G401.6 (cell line): ENCODE data around the gene SLC29A3.

ENCODE experiments used
- FAIRE-seq: peaks from 2 replicates; lab custom pipeline; 2012; peaks lifted over from hg19 to GRCh38; lab: Jason Lieb, UNC

The SLC29A3 gene

DNA sequence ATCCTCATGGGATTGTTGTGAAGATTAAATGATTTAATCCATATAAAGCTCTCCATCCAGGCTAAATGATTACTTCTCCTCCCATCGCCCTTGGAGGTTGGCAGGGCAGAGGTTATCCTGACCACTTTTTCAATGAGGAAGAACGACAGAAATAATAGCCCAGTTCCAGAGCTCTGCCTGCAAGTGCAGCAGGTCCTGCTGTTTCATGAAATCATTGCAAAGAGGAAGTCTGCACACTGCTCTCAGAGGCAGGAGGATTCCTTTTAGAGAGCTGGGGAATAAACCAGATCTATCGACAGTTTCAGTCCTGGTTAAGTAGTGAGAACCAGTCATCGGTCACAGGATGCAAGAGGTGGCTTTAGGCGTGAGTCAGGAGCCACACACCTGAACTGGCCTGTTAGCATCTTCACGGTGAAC lies 52.7 kb downstream of the SLC29A3 start:
- FAIRE-seq: no peak

DNA sequence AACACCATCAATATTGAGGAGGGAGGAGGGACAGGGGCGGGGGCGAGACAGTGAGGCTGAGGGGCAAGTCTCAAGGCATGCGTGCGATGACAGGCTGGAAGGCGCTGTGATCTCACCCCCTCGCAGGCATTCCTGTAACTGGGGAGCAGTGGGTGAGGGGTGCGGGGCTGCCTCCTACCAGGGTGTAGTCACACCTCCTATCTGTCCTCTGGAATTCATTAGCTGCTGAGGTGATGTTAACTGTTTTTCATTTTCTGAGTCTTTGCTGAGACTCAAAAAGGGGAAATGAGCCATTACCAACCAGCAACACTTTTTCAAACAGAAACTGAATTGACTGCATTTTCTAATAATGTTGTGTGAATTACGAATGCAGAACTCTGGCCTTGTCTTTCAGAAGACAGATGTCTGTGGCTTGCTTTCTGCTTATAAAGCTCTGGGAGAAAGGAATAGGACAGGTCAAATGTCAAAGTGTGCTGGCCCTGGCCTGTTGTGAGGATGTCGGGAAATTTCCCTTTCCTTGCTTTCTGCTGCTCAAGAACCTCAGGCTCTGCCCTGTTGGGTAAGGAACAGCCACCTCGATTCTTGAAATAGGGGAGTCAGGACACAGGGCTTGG lies 53.9 kb downstream of the SLC29A3 start:
- no peak for FAIRE-seq

DNA sequence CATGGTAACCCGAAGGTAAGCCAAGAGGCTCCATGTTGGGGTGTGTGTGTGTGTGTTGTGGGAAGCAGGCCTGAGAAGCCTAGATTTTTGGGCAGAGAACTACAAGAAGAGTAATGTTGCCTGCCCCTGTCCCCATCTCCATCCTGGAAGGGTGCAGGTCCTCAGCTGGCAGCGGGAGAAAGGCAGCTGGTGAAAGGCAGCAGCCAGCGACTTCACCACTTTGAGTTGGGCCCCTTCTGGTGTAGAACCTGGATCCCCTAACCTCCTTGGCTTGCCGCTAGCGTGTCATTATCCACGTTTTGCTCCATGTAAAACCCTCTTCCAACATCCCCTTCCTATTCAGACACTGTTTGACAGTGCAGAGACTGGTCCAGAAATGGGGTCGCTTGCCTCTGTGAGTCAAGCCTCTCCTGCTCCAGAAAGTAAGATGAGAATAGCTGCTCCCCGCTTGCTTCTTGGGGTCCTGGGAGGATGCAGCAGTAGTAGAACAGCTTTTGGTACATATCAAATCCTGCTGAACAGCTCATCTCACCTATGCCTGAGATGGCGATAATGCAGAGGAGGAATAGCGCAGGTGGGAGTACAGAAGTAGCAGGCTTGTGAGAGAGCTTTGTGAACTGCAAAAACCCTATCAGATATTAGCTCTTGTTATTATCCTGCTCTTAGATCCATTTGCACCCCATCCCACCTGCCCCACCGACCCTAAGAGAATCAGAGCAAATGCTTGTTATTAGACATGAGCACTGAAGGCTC lies 55.6 kb downstream of the SLC29A3 start:
- no peak for FAIRE-seq

DNA sequence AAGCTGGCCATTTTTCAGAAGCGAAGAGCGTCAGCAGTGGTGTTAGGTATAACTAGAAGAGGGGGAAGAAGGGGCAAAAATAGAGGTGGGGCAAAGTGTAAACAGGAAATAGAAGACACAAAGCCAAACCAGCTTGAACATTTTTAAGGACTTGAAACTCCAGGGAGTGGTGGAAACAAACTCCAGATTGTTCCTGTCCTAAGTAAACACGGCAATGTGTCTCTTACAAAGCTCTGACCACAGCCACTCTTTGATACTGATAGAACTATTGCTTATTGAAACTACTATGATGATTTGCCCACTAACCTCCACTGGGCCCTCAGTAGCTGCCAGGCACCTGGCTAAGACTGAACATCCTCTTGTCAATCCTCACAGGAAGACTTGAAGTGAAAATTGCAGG lies 56.9 kb downstream of the SLC29A3 start:
- no peak for FAIRE-seq

DNA sequence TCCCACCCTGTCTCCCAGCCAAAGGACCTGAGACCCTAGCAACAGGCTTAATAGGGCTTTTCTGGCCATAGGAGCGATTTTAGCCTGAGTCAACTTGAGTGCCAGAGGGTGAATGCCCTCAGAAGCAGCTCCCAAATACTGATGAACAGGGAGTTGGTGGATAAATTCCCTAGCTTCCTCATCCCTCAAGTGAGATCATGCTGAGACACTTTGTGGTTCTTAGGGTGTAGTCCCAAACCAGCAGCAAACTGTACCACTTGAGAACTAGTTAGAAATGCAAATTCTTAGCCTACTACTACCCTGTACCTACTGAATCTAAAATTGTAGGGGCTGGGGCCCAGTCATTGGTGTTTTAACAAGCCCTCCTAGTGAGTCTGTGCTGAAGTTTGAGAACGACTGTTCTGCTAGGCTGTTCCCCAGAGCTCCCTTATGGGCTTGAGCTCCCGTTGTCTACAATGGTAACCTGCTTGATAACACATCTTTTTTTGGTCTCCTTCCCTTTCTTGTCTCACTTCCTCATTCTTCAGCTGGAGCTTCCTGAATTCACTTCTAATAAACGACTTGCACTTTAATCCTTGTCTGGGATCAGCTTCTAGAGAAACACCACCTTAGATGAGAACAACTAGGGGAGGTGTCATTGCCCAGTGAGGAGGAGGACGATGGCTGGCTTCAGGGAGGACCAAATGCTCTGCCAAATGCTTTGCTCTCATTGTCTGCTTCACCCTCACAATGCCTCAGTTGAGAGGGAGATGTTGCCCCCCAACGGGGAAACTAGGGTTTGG lies 59.5 kb downstream of the SLC29A3 start:
- no peak for FAIRE-seq

DNA sequence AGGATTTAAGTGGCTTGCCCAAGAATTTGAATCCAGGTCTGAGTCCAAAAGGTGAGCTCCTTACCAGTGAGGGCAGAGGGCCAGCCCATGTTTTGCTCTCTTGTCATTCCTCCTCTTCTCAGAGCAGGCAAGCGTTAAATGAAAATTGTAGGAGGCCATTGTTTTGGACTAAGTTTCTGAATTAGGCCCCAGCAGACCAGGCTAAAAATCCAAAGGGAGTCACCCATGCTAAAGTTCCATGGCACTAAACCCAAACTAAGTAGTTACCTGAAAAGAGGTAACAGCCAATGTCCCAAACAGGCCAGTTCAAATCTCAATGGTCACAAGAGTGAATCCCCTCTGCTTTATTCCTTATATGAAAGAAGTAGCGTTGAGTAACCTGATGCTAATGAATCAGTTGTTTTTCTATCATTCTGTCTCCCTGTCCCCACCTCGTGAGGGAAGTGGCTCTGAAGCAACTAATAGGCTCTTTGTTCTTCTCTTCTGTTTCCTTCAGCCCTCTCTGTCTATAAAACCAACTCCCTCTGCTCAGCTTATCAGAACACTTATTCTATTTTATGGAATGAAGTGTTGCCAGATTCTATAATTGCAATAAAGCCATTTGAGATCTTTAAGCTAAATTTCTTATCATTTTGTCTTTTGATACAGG lies 60.2 kb downstream of the SLC29A3 start:
- FAIRE-seq: no peak

DNA sequence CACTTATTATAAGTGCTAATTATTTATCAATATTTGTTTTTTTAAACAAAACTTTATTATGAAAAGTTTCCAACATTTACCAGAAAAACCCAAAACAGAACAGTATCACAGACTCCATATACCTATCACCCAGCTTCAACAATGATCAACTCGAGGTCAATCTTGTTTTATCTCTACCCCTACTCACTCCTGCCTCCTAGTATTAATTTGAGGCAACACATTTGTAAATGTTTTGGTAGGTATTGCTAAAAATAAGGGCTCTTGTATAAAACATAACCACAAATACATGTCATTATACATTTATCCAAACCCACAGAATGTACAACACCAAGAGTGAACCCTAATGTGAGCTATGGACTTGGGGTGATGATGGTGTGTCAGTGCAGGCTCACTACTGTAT lies 61.8 kb downstream of the SLC29A3 start:
- FAIRE-seq: no peak

DNA sequence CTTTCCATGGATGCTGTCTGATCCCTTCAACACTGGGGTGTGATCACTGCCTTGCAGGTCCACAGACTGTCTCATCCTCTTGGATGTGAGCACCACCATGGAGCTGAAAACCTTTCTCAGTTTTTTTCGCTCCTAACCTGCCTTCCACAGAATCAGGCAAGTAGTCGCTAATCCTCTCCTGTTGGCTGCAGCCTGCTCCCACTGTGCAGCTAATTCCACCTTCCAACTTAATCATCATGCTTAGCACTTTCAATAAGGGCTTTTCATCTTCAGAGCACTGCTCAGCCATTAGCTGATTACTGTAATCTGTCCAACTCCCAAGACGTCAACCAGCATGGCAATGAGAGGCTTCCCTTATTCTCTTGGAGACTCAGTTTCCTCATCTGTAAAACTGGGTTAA lies 62.6 kb downstream of the SLC29A3 start:
- FAIRE-seq: no peak

DNA sequence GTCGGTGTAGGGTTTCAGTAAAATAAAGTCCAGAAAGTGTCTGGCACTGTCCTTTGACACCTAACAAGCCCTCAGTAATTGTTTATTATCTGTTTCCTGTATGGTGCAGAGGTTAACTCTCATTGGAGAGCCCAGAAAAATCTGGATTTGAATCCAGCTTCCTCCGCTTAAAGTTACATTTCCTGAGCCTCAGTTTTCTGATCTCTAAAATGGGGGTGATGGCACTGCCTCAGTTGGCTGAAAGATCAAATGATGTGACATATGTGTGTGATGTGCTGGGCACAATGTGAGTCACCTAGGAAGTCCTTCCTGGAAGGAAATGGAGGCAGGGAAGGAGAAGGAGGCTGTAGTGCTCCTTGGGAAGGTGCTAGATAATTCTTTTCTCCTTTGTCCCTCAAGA lies 63.0 kb downstream of the SLC29A3 start:
- no peak for FAIRE-seq

DNA sequence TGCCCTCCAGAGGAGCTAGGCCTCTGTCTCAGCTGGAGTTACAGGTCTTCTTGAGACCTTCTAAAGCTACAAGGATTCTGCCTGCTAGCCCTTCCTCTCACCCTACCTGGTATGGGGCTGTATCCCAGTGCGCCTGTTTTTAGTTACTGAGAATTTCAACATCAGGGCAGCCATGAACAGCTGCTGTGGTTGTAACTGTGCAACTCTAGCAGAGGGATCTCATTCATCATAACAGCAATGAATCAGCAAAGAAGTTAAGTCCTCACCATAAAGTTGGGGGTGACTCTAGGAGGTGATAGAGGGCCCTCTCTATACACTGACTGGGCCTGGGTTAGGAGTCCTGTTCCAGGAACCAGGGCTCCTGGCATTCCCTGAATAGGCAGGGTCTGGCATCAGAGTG lies 63.7 kb downstream of the SLC29A3 start:
- no peak for FAIRE-seq

DNA sequence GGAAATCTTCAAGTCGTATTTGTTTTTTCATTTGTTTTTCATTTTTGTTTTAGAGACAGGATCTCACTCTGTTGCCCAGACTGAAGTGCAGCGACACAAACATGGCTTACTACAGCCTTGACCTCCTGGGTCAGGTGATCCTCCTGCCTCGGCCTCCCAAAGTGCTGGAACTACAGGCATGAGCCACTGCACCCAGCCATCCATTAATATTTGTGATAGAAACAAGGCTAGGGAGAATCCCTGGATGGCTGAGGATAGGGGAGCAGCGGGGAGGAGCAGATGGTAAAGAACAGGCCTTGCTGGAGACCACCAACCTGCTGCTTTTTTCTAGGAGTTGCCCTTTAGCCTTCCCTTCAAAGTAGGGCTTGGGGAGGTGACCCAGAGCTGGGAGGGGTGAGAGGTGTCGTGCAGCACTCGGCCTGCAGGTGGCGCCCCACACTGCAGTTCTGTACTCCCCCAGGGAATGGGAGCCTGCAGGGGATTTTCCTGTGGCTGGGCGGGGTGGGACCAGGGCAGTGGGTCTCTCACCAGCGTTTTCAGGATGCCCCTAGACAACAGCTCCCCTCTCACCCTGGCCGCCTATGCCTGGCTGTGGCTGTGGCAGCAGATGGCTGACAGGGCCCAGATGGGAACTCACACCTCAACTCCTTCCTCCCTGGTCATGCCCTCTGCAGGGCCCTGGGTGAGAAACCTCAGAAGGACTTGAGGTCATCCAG lies 65.1 kb downstream of the SLC29A3 start:
- no peak for FAIRE-seq

DNA sequence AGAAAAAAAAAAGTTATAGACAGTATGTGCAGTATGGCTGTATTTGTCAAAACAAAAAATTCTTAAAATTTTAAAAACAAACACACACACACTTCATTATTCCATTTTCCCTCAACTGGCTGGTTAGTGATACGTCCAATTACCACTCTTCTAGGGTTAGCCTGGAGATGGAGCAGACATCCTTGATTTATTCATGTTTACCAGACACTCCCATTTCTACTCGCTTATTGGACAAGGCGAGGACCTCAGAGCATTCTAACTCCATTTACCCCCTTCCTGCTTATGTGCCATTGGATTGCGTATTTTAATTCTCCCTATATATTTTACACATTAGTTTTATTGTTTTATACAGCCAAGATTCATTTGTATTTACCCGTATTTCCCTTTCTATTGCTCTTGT lies 69.1 kb downstream of the SLC29A3 start:
- FAIRE-seq: no peak

DNA sequence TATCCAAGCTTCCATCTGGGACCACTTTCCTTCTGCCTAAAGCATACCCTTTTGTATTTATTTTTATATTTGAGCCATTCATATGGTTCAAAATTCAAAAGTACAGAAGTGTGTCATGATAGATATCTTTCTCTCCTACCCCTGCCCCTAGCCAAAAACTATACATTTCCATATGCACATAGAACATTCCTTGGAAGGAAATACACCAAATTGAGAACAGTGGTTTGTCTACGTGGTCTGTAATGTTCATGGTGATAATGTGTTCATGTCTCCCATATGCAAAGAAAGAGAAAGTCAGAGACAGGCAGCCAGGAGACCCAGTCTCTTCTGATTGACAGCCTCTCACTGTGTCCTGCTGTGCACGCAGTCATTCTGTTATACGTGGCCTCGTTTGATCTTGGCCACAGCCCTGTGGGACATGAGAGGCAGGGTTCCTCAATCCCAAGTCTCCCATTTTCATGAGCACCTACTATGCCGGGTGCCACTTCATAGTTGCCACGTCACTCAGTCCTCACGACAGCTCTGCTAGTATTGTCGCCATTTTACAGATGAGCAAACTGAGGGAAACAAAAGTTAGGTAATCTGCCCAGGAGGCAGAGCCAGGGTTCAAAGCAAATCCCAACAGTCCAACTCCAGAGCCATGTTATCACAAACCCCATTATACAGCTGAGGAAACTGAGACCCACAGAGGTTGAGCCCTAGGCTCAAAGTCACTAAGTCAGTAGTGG lies 69.7 kb downstream of the SLC29A3 start:
- no peak for FAIRE-seq

DNA sequence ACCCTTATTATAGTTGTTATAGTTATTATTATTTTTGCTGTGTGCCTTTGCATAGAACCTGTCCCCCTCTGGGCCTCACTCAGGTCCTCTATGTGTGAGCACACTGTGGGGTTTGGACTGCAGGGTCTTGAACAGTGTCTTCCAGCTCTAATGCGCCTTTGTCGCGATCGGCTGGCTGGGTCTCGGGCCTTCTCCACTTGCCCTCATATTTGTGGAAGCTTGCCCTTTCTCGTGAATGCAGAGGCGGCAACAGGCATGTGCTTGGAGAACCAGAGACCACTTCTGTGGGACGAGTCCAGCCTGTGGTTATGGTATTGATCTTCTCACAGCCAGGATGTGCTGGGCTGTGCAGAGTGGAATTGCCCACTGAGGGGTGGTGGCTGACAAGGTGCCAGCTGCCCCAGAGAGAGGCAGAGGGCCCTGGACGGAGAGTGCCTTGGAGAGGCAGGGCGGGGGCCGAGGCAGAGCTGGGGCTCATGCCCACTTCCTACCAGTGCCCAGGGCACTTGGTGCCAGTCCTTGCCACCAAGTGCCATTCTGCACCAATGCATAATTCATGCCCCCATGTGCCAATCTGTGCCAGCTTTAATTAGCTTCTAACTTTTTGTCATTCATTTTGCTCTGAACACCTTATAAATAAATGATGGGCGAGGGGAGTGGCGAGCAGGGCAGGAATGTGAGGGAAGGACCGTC lies 70.9 kb downstream of the SLC29A3 start:
- FAIRE-seq: no peak

DNA sequence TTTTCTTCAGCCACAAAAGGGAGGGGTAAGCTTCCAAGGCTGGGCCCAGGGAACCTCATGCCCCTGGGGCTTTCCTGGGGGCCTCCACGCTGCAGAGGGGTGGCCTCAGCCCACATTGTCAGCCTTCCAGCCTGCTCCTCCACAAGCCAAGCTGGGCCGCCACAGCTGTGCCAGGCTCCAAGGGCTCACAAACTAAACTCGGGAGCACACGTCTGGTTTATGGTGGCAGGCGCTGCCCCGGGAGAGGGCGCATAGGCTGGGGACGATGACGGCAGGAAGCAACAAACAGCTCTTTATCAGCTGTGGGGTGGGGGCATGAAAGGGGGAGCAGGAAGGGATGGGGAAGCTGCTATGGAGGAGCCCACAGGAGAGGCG lies 71.4 kb downstream of the SLC29A3 start:
- FAIRE-seq: no peak

DNA sequence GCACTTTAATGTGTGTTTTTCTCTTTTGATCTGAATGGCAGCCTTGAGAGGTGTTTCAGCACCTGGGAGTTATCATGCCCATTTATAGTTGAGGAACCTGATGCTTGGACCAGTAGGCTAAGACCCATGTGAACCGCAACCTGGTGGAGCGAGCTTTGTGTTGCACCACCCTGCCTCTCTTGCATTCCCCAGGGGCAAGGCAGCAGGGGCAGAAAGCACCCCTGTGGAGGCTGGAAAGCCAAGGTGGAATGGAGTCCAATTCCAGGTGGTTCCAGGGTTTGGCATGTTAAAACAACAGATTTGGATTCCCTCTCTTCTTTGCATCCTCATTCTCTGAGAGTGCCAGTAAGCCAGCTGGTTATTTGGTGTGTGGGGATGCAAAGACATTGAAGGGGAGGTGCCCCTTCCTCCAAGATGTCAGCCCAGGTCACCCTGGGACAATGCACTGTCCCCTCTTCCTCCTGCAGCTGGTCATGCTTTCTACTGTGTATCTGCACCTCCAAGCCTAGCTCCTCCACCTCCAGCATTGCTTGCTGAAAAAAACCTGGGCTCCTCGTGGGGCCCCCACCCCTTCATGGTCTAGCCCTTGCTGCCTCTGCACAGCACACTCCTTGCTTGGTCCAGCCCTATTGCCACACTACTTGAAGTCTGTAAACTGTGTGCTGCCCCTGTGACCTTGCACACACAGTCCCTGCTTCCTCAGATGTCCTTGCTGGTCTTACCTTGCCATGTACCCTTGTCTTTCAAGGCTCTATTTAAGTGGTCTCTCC lies 72.0 kb downstream of the SLC29A3 start:
- no peak for FAIRE-seq

DNA sequence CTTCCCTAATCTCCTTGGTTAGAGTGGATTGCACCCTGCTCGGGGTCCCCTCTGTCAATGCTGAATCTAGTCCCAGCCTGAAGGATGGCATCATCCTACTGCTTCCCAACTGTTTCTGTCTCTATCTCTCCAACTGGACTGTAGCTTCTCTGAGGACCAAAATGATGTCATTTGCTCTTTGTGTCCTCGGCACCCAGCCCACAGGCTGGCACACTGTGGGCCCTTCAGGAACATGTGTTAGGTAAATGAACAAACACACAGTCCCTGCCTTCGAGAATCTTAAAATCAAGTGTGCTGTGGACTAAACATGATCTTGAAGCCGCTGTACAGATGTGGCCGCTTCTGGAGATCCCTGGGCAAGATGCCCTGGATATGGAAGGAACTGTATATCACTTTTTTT lies 72.6 kb downstream of the SLC29A3 start:
- no peak for FAIRE-seq

DNA sequence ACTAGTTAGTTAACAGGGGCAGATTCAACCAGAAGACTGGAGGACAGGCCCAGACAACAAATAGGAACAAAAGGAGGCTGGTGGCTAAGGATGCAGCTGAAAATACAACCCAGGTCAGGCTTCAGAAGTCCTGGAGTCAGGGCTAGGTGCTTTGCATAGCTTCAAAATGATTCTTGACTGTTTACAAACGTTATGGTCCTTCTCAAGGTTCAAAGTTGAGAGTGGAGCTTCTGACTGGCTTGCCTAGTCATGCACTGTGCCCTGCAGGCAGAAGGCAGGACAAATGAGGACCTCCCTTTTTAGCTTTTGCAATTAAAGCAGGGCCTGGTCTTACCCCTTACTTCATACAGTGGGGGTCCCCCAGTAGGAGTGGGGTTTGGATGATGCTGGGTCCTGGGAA lies 73.2 kb downstream of the SLC29A3 start:
- FAIRE-seq: no peak

DNA sequence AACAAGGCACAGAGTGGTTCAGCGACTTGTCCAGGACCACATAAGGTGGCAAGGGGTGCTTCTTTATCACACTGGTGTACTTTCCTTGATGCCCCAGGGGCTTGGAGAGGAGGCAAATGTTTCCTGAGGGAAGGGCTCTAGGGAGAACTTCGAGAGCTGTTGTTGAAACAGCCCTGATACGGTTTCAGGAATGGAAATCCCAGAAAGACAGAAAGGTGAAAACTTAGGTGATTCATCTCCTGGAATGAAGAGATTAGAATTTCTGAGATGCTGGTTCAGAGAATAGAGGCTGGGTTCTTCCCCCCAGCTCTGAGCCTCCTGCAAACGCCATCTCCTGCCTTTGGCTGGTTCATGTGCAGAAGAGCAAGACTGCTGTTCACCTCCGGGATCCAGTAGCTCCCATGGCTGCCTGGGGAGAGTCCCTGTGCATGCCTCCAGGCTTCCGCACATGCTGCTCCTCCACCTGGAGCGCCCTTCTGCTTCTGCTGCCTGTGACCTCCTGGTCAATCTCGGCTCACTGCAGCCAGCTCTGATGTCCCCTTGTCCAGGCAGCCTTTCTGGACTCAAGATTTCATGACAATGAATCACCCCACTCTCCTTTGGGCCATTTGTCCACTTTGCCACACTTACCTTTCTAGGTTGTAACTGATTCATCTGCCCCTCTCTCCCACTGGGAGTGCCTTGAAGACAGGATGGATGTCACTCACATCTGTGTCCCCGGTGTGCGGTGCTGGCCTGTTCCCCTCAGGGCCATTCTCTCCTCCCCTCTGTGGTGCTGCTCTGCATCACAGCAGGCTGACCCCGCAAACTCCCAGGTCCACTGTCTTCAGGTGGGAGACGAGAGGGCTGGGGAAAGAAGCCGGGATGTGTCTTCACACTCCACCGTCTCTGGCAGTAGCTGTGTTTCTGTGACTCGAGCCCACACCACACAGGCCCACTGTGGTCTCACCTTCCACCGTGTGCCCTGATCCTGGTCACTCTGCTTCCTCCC lies 74.0 kb downstream of the SLC29A3 start:
- FAIRE-seq: no peak
